HepG2 (cell line): Measurements from ENCODE around the gene CRIM1. TPM values are rescaled to one million over a fixed set of nuclear protein-coding genes. Genes with fewer than 3 reads are reported as not detected.

Source experiments
- ATAC-seq: fragments of 200-7000 bp; cut with Tn5 transposase; 3 replicates; pipeline ENCODE4 v1.9.1; 2020; ENCODE audit warnings: mild to moderate bottlenecking, moderate library complexity
- BruUV-seq: library from RNA; stranded (reverse); fragments of 400-500 nt; replicated peaks from 2 replicates; lab custom pipeline; 2021; lab: Mats Ljungman, UMichigan
- CTCF ChIA-PET: fragments of 300-600 bp; formaldehyde crosslinking; extraction: SDS; loops from one replicate; lab custom pipeline; 2021; ENCODE audit warnings: low total read pairs, inconsistent platforms, low intra/inter-chr PET ratio; lab: Yijun Ruan, JAX
- POLR2A ChIA-PET: fragments of 350-600 bp; sonication (Branson Sonifier 250); formaldehyde crosslinking; loops from one replicate; lab custom pipeline; 2020; ENCODE audit warnings: antibody characterized with exemption, inconsistent platforms; lab: Yijun Ruan, JAX
- DNase-seq: peaks from one replicate; pipeline ENCODE4 v3.0.0-alpha.2; 2015; ENCODE audit warnings: low spot score
- FAIRE-seq: peaks from 3 replicates; lab custom pipeline; 2011; peaks lifted over from hg19 to GRCh38; lab: Jason Lieb, UNC
- H2AFZ ChIP-seq: one replicate; pipeline ENCODE4 v1.6.1; 2011; ENCODE audit warnings: low read length, inconsistent platforms
- H3K27ac ChIP-seq: fragments of 300-600 bp; 3 replicates; pipeline ENCODE4 v1.8.0; 2011; ENCODE audit warnings: mixed run types, mild to moderate bottlenecking, mixed read lengths, low read length, inconsistent platforms; ENCODE audit not compliant: insufficient read depth; ENCODE audit errors: extremely low read length
- H3K27me3 ChIP-seq, 2 experiments: fragments of 200-600 bp in 1 of 2; 2 replicates in 1 of 2; 3 replicates in 1 of 2; pipeline versions ENCODE4 v1.6.0 to v1.8.0; 2011; ENCODE audit warnings: low read length in 2 of 2, mild to moderate bottlenecking in 2 of 2, moderate library complexity in 2 of 2, inconsistent platforms in 1 of 2; ENCODE audit not compliant: insufficient read depth in 2 of 2, control insufficient read depth in 1 of 2
- H3K36me3 ChIP-seq, 2 experiments: fragments of 200-600 bp in 1 of 2; replicated peaks in 1 of 2; 2 replicates in 1 of 2; 3 replicates in 1 of 2; pipeline versions ENCODE4 v1.5.1 to v1.8.0; 2011; ENCODE audit warnings: low read length in 2 of 2, inconsistent platforms in 1 of 2; ENCODE audit not compliant: insufficient read depth in 2 of 2, control insufficient read depth in 1 of 2
- H3K4me1 ChIP-seq: 2 replicates; pipeline ENCODE4 v1.5.1; 2012; ENCODE audit warnings: low read length, inconsistent platforms; ENCODE audit not compliant: insufficient read depth
- H3K4me2 ChIP-seq: 2 replicates; pipeline ENCODE4 v1.6.0; 2011; ENCODE audit warnings: low read depth, low read length, inconsistent platforms
- H3K4me3 ChIP-seq, 3 experiments: fragments of 200-600 bp in 1 of 3; sonication (generic), shearing (Covaris generic) in 1 of 3; replicated peaks in 1 of 3; 2 replicates each; pipeline ENCODE4 v1.5.1; 2011 to 2016; ENCODE audit warnings: low read length in 3 of 3, inconsistent platforms in 2 of 3, low read depth in 2 of 3, mild to moderate bottlenecking in 2 of 3, control low read depth in 1 of 3, mixed read lengths in 1 of 3; ENCODE audit not compliant: insufficient read depth in 1 of 3
- H3K79me2 ChIP-seq: one replicate; pipeline ENCODE4 v1.6.1; 2011; ENCODE audit warnings: low read length, inconsistent platforms; ENCODE audit not compliant: insufficient read depth
- H3K9ac ChIP-seq: 2 replicates; pipeline ENCODE4 v1.6.0; 2011; ENCODE audit warnings: mild to moderate bottlenecking, low read depth, low read length, inconsistent platforms; ENCODE audit not compliant: insufficient read depth
- H3K9me3 ChIP-seq: 2 replicates; pipeline ENCODE4 v1.5.1; 2012; ENCODE audit warnings: mild to moderate bottlenecking, low read length
- H4K20me1 ChIP-seq: 2 replicates; pipeline ENCODE4 v1.6.0; 2011; ENCODE audit warnings: inconsistent platforms, mild to moderate bottlenecking, low read length, moderate library complexity; ENCODE audit not compliant: insufficient read depth
- FOXA3 ChIP-seq: IDR thresholded peaks from 2 replicates; pipeline ENCODE4 v1.6.1; 2016; ENCODE audit warnings: missing genetic modification reagents, missing compliant biosample characterization
- HNRNPUL1 ChIP-seq: fragments of 200-400 bp; formaldehyde crosslinking; IDR thresholded peaks from 2 replicates; pipeline ENCODE4 v1.6.1; 2017; ENCODE audit warnings: low read depth, mild to moderate bottlenecking, low read length, moderate library complexity
- KAT7 ChIP-seq: IDR thresholded peaks from 2 replicates; pipeline ENCODE4 v1.6.1; 2018; ENCODE audit warnings: borderline replicate concordance, missing compliant biosample characterization
- KDM3A ChIP-seq: IDR thresholded peaks from 2 replicates; pipeline ENCODE4 v1.6.1; 2018; ENCODE audit warnings: low read depth, missing compliant biosample characterization
- MEF2D ChIP-seq: sonication (generic); formaldehyde crosslinking; IDR thresholded peaks from 2 replicates; pipeline ENCODE4 v1.5.1; 2020; ENCODE audit warnings: mild to moderate bottlenecking, missing genetic modification reagents
- PTBP1 ChIP-seq: fragments of 200-400 bp; formaldehyde crosslinking; IDR thresholded peaks from 2 replicates; pipeline ENCODE4 v1.6.1; 2018; ENCODE audit warnings: low read length, low read depth; ENCODE audit not compliant: poor library complexity, severe bottlenecking
- RNF2 ChIP-seq: fragments of 450-650 bp; conservative IDR thresholded peaks from 2 replicates; pipeline ENCODE4 v1.6.1; 2016; ENCODE audit warnings: low read depth
- RORA ChIP-seq: sonication (generic); formaldehyde crosslinking; IDR thresholded peaks from 2 replicates; pipeline ENCODE4 v1.5.0; 2020; ENCODE audit warnings: mild to moderate bottlenecking, missing genetic modification reagents, moderate library complexity
- SALL1 ChIP-seq: sonication (generic); formaldehyde crosslinking; IDR thresholded peaks from 2 replicates; pipeline ENCODE4 v1.8.0; 2022; ENCODE audit warnings: mild to moderate bottlenecking, missing genetic modification reagents
- SMAD1 ChIP-seq: sonication (generic); formaldehyde crosslinking; IDR thresholded peaks from 2 replicates; pipeline ENCODE4 v1.4.0; 2020; ENCODE audit warnings: missing genetic modification reagents, low read depth, mild to moderate bottlenecking, borderline replicate concordance
- SP140L ChIP-seq: sonication (generic); formaldehyde crosslinking; IDR thresholded peaks from 2 replicates; pipeline ENCODE4 v1.4.0; 2020; ENCODE audit warnings: missing genetic modification reagents, borderline replicate concordance
- ZFYVE20 ChIP-seq: sonication (generic); formaldehyde crosslinking; IDR thresholded peaks from 2 replicates; pipeline ENCODE4 v1.8.0; 2023; ENCODE audit warnings: low read depth, mild to moderate bottlenecking, moderate library complexity, missing genetic modification reagents, borderline replicate concordance
- ZNF136 ChIP-seq: sonication (generic); formaldehyde crosslinking; IDR thresholded peaks from 2 replicates; pipeline ENCODE4 v1.8.1; 2022; ENCODE audit warnings: low read depth, mild to moderate bottlenecking, moderate library complexity, missing genetic modification reagents
- ZNF292 ChIP-seq: sonication (generic); formaldehyde crosslinking; IDR thresholded peaks from 2 replicates; pipeline ENCODE4 v1.8.1; 2022; ENCODE audit warnings: mild to moderate bottlenecking, low read depth, missing genetic modification reagents, borderline replicate concordance
- WGBS: methylation state at CpG from one replicate; pipeline ENCODE4 v1.1.6; 2017; ENCODE audit warnings: low lambda C conversion rate; 5-methylcytosine and 5-hydroxymethylcytosine counted together
- in situ Hi-C: cut with HindIII; loops from 2 replicates; pipeline ENCODE4 v1.10.0; 2017; ENCODE audit warnings: low pct_unique_long_range_greater_than_20kb; ENCODE audit not compliant: extremely low pct_ligation_motif_present
- intact Hi-C: fragments of 100-400 bp; cut with micrococcal nuclease; formaldehyde crosslinking; loops from one replicate; pipeline ENCODE4 v1.10.0; 2022; ENCODE audit not compliant: unreplicated experiment
- polyA plus RNA-seq, 8 experiments: library from polyadenylated mRNA; depleted of rRNA in 3 of 8; stranded (reverse) in 7 of 8; unstranded in 1 of 8; fragments of >200 nt; fragmentation: Illumina TruSeq in 4 of 8; extraction: Trizol in 4 of 8; gene quantifications; 2 replicates each; pipeline versions ENCODE4 v1.2.1 to v1.2.3, GENCODE V29; 2011 to 2016; ENCODE audit warnings: low read depth in 4 of 8, missing spikeins in 1 of 8, mixed read lengths in 1 of 8; ENCODE audit not compliant: insufficient read depth in 1 of 8
- total RNA-seq, 5 experiments: library from RNA; depleted of rRNA; stranded (reverse); fragments of >200 nt; fragmentation: Illumina TruSeq; extraction: Trizol; gene quantifications; 2 replicates each; pipeline ENCODE4 v1.2.3, GENCODE V29; 2016; ENCODE audit warnings: low read depth in 1 of 5
- TF ChIP-seq, protein P1 (sequence below): sonication (generic); formaldehyde crosslinking; IDR thresholded peaks from 2 replicates; pipeline ENCODE4 v1.9.0; 2021; ENCODE audit warnings: missing genetic modification reagents, borderline replicate concordance
- TF ChIP-seq, protein P2 (sequence below): IDR thresholded peaks from 2 replicates; pipeline ENCODE4 v1.6.1; 2016; ENCODE audit warnings: control low read depth
- TF ChIP-seq, protein P3 (sequence below): sonication (generic); formaldehyde crosslinking; IDR thresholded peaks from 2 replicates; pipeline ENCODE4 v1.5.0; 2020; ENCODE audit warnings: missing genetic modification reagents
- TF ChIP-seq, protein P4 (sequence below): fragments of 450-650 bp; IDR thresholded peaks from 2 replicates; pipeline ENCODE4 v1.6.1; 2017

Gene CRIM1
- total and polyA plus RNA-seq, 2 of the 13 experiments (the other 11 are each of a cell fraction or from before 2014, with no cell fraction given) = 39.1 to 69.9 TPM

DNA sequence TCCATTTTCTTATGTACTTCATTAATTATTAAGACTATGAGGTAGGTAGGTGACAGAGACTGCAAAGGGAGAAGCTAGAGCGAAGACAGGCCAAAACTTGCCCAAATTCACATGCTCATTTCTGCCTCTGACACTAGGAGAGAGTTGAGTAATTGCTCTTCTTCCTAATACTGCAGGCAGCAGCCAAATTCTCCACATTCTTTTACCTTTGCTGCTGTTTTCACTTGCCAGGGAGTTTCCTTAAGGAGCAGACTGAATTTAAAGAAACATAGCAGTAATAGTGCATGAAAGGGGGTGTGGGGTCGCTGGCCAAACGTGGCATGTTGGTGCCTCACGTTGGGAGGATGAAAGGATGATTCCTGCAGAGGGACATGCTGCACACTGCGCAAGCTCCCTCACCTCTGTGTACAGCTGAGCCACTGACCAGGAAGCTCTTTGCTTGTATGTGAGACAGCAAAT is 12.3 kb downstream of the CRIM1 start:
- peak overlapping the region; percentile 51 for H3K27ac ChIP-seq
- H2AFZ ChIP-seq = no peak overlapping the region
- intact Hi-C loops (loop anchor here (1.0 kb wide), 1 partner anchor 11 kb away; no protein-coding TSS in a partner anchor), in situ Hi-C loops (no loop called here)
- 49% methylated on average over 5 of the region's 5 CpGs for WGBS
- FAIRE-seq (peak; percentile 46), ATAC-seq (peak; percentile 58), DNase-seq (no peak)
- H3K79me2 ChIP-seq = peaks cover 100% of the 10 kb centered on the region
- no peak overlapping the region for H3K9ac ChIP-seq
- no peaks in the 10 kb centered on the region for H3K9me3 ChIP-seq
- peak overlapping the region; percentile 36 for H3K4me2 ChIP-seq
- POLR2A ChIA-PET = interaction anchor here (1.3 to 2.8 kb wide), 3 partner anchors 8 to 13 kb away, joined by 7 read pairs; partner anchors contain the start of gene CRIM1
- no peaks in the 10 kb centered on the region for H3K27me3 ChIP-seq
- peaks cover 5% of the 10 kb centered on the region in 2 experiments; a peak in 4 of 5 replicates for H3K36me3 ChIP-seq
- H3K4me1 ChIP-seq = peaks cover 91% of the 10 kb centered on the region
- H4K20me1 ChIP-seq = peaks cover 64% of the 10 kb centered on the region
- H3K4me3 ChIP-seq = peak overlapping the region in 1 of 3 experiments; percentile 5; a peak in 1 of 6 replicates
- CTCF ChIA-PET = interaction anchor here (1.0 kb wide), 1 partner anchor 9 kb away, joined by 3 read pairs; no protein-coding TSS in a partner anchor
- BruUV-seq = no TSS peak
- TF ChIP-seq MEF2D (CRISPR knock-in tag) = 0 out of 2 replicates have a peak, but pooled peaks have one; percentile 22
- TF ChIP-seq SALL1 (CRISPR knock-in tag) = peak; percentile 32
- TF ChIP-seq HNRNPUL1 = no peak
- peak; percentile 72; the same call in 1 of the 2 replicates for TF ChIP-seq ZNF136
- TF ChIP-seq, protein P1, sequence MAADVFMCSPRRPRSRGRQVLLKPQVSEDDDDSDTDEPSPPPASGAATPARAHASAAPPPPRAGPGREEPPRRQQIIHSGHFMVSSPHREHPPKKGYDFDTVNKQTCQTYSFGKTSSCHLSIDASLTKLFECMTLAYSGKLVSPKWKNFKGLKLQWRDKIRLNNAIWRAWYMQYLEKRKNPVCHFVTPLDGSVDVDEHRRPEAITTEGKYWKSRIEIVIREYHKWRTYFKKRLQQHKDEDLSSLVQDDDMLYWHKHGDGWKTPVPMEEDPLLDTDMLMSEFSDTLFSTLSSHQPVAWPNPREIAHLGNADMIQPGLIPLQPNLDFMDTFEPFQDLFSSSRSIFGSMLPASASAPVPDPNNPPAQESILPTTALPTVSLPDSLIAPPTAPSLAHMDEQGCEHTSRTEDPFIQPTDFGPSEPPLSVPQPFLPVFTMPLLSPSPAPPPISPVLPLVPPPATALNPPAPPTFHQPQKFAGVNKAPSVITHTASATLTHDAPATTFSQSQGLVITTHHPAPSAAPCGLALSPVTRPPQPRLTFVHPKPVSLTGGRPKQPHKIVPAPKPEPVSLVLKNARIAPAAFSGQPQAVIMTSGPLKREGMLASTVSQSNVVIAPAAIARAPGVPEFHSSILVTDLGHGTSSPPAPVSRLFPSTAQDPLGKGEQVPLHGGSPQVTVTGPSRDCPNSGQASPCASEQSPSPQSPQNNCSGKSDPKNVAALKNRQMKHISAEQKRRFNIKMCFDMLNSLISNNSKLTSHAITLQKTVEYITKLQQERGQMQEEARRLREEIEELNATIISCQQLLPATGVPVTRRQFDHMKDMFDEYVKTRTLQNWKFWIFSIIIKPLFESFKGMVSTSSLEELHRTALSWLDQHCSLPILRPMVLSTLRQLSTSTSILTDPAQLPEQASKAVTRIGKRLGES (CRISPR knock-in tag) = no peak
- TF ChIP-seq, protein P2, sequence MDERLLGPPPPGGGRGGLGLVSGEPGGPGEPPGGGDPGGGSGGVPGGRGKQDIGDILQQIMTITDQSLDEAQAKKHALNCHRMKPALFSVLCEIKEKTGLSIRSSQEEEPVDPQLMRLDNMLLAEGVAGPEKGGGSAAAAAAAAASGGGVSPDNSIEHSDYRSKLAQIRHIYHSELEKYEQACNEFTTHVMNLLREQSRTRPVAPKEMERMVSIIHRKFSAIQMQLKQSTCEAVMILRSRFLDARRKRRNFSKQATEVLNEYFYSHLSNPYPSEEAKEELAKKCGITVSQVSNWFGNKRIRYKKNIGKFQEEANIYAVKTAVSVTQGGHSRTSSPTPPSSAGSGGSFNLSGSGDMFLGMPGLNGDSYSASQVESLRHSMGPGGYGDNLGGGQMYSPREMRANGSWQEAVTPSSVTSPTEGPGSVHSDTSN = peak; percentile 5; the same call in 1 of the 2 replicates
- TF ChIP-seq, protein P3, sequence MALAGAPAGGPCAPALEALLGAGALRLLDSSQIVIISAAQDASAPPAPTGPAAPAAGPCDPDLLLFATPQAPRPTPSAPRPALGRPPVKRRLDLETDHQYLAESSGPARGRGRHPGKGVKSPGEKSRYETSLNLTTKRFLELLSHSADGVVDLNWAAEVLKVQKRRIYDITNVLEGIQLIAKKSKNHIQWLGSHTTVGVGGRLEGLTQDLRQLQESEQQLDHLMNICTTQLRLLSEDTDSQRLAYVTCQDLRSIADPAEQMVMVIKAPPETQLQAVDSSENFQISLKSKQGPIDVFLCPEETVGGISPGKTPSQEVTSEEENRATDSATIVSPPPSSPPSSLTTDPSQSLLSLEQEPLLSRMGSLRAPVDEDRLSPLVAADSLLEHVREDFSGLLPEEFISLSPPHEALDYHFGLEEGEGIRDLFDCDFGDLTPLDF (CRISPR knock-in tag) = no peak
- TF ChIP-seq SMAD1 (CRISPR knock-in tag) = 0 out of 2 replicates have a peak, but pooled peaks have one; percentile 36
- TF ChIP-seq SP140L (CRISPR knock-in tag) = no peak
- no peak for TF ChIP-seq ZNF292 (CRISPR knock-in tag)
- TF ChIP-seq PTBP1 = no peak
- TF ChIP-seq, protein P4, sequence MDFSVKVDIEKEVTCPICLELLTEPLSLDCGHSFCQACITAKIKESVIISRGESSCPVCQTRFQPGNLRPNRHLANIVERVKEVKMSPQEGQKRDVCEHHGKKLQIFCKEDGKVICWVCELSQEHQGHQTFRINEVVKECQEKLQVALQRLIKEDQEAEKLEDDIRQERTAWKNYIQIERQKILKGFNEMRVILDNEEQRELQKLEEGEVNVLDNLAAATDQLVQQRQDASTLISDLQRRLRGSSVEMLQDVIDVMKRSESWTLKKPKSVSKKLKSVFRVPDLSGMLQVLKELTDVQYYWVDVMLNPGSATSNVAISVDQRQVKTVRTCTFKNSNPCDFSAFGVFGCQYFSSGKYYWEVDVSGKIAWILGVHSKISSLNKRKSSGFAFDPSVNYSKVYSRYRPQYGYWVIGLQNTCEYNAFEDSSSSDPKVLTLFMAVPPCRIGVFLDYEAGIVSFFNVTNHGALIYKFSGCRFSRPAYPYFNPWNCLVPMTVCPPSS = no peak
- no peak for TF ChIP-seq RORA
- no peak for TF ChIP-seq FOXA3 (CRISPR knock-in tag)
- TF ChIP-seq KDM3A = 0 out of 2 replicates have a peak, but pooled peaks have one; percentile 14
- TF ChIP-seq ZFYVE20 (CRISPR knock-in tag) = no peak
- TF ChIP-seq KAT7 (CRISPR knock-in tag) = 0 out of 2 replicates have a peak, but pooled peaks have one; percentile 10
- TF ChIP-seq RNF2 = no peak
